ENCODE results near the gene MYH11.
A peak's percentile ranks its signal among the peaks of the same experiment; 100 is the strongest.
"Not testable (repeated sequence)": the region's sequence is repeated elsewhere in the genome, so short reads cannot be mapped to it uniquely, and the experiment has no call there.

Gene MYH11

GRCh38 chr16:15703029-15703736 is 153.6 kb downstream of the MYH11 start:
- no peak for DNase-seq

GRCh38 chr16:15701975-15702970 is 154.6 kb downstream of the MYH11 start:
- no peak for DNase-seq

DNA sequence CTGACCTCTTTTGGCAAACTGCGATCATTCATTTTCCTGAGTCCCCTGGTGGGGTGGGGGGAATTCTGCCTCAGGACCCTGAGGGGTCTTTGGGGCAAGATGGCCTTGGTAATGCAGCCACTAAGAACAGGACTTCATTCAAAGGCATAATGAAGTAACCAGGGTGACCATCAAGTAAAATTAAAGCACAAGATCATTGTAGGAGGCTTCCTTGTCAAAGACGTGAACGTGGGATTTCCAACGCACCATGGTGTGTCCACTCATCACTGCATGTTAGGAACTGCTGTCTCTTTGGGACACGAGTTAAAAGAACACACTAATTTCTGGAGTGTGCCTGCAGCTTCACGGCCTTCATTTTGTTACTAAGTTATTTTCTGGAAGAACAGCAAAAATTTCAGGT is 155.5 kb downstream of the MYH11 start:
- no peak for DNase-seq

GRCh38 chr16:15699819-15700218 is 157.0 kb downstream of the MYH11 start:
- DNase-seq: no peak

DNA sequence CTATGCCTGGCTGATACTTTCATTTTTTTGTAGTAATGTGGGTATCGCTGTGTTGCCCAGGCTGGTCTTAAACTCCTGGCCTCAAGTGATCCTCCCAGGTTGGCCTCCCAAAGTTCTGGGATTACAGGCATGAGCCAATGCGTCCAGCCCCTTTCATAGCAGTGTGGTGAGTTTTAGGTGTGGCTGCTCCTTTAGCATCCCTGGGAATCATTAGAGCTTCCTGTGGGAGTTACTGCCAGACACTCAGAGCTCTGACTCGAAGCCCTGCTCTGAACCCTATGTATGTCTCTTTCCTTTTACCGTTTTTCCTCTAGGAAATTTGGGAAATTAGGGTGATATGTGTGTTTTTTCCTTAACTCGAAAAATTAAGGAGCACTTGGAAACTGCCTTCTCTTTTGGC is 162.3 kb downstream of the MYH11 start:
- no peak for DNase-seq

DNA sequence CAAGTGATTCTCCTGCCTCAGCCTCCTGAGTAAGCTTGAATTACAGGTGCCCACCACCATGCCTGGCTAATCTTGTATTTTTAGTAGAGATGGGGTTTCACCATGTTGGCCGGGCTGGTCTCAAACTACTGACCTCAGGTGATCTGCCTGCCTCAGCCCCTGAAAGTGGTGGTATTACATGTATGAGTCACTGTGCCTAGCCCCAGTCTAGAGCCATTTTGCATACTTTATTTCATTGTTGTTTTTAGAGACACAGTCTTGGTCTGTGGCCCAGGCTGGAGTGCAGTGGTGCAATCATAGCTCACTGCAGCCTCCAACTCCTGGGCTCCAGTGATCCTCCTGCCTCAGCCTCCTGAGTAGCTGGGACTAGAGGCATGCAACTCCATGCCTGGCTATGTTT is 164.3 kb downstream of the MYH11 start:
- DNase-seq: not testable (repeated sequence)

DNA sequence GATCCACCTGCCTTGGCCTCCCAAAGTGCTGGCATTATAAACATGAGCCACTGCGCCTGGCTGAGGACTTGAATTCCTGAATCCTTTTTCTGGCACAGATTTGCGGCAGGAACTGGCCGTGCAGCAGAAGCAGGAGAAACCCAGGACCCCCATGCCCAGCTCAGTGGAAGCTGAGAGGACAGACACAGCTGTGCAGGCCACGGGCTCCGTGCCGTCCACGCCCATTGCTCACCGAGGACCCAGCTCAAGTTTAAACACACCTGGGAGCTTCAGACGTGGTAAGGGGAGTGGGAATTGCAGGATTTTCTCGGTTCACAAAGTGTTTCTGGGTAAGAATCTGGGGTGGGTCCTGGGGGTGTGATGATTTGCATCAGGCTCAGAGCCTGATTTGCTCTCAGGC is 165.8 kb downstream of the MYH11 start:
- no peak for DNase-seq

GRCh38 chr16:15690296-15690695 is 166.5 kb downstream of the MYH11 start:
- DNase-seq: no peak

- DNase-seq: no peak
Observed at GRCh38 chr16:15689290-15689689, 167.5 kb downstream of the MYH11 start.

DNA sequence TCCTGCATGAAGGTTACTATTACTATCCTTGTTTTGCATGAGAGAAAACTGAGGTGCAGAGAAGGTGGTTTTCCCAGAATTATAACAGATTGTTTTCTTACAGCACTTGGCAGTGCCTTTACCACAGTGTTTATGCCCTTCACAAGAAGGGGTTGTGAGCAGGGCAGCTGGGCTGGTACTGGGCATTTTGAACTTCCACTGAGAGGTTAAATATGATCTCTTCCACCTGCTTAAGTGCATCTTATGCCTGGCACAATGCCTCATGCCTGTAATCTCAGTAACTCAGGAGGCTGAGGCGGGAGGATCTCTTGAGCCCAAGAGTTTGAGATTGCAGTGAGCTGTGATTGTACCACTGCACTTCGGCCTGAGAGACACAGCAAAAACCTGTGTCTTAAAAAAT is 170.5 kb downstream of the MYH11 start:
- no peak for DNase-seq

- DNase-seq: peak; percentile 52
Observed at GRCh38 chr16:15682105-15682570, 174.7 kb downstream of the MYH11 start.

GRCh38 chr16:15677447-15677846 is 179.4 kb downstream of the MYH11 start:
- DNase-seq: no peak

DNA sequence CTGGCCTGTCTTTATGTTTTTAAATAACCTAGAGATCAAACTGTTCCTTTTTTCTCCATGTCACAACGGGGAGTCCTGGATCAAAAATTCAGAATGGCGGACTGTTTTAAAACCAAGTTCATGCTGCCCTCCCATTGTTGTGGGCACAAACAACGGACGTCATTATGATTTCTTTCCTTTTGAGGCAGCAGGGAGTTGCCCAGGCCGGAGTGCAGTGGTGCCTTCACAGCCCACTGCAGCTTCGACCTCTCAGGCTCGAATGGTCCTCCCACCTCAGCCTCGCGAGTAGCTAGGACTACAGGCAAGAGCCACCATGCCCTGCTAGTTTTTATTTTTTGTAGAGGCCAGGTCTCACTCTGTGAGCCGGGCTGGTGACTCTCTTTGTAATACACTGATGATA is 180.3 kb downstream of the MYH11 start:
- no peak for DNase-seq

DNA sequence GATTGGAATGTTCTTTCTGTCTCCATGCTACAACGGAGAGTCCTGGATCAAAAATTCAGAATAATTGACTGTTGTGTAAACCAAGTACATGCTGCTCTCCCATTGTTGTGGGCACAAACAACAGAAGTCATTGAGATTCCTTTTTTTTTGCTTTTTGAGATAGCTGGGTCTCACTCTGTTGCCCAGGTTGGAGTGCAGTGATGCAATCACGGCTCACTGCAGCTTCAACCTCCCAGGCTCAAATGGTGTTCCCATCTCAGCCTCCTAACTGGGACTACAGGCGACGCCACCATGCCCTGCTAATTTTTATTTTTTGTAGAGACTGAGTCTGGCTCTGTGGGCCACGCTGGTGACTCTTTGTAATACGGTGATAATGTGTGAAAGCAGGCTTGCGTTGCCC is 182.3 kb downstream of the MYH11 start:
- no peak for DNase-seq

DNA sequence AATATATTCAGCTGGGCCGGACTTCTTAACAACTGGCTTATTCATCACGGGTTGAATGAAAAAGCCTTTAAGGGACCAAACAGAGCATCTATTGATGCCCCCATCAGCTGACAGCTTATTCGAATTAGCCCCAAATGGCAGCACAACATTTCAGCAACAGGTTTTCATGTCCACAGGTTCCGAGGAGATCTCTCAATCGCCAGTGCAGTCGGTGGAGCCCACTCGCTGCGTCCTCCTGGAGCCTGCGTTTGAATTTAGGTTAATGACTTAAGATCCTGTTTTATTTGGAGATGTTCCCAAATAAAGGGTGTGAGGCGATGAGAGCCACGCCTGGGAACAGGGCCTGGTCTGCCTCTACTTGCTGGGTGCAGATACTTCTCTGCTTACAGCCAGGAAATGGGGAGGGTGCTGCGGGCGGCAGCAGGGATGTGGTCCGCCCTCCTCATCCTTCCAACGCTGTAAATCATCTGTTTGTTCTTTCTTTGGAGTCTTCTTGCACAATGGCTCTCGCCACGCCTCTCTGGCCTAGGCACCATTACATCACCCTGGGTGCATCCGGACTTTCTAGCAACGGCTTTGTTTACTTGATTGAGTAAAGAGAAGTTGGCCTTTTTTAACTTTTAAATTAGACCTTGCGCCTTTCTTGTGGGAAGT is 184.2 kb downstream of the MYH11 start:
- peak; percentile 88 for DNase-seq

DNA sequence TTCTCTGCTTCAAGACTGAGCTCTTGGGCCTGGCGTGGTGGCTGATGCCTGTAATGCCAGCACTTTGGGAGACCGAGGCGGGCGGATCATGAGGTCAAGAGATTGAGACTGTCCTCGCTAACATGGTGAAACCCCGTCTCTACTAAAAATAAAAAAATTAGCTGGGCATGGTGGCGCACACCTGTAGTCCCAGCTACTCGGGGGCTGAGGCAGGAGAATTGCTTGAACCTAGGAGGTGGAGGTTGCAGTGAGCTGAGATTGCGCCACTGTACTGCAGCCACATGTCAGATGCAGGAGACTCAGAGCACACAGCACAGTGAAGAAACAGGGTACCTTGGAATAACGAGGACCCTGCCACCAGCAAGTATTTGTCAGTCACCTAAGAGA is 184.7 kb downstream of the MYH11 start:
- DNase-seq: not testable (repeated sequence)

- DNase-seq: no peak
Observed at GRCh38 chr16:15671530-15672117, 185.2 kb downstream of the MYH11 start.

- no peak for DNase-seq
Observed at GRCh38 chr16:15667091-15667742, 189.6 kb downstream of the MYH11 start.

- DNase-seq: no peak
Observed at GRCh38 chr16:15665107-15665506, 191.7 kb downstream of the MYH11 start.

DNA sequence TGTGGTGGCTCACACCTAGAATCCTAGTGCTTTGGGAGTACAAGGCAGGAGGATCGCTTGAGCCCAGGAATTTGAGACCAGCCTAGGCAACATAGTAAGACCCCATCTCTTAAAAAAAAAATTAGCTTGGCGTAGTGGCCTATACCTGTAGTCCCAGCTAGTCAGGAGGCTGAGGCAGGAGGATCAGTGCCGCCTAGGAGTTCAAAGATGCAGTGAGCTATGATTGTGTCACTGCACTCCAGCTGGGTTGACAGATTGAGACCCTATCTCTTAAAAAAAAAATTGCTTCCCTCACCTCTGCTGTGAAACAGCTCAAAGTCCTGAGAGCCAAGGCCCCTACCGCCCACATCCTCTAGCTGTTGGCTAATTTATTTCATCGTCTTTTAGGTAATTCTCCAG is 196.6 kb downstream of the MYH11 start:
- no peak for DNase-seq

- DNase-seq: no peak
Observed at GRCh38 chr16:15658556-15658955, 198.3 kb downstream of the MYH11 start.

- DNase-seq: no peak
Observed at GRCh38 chr16:15658149-15658548, 198.7 kb downstream of the MYH11 start.
